ENCODE data around the gene ARPC1B.

DNA sequence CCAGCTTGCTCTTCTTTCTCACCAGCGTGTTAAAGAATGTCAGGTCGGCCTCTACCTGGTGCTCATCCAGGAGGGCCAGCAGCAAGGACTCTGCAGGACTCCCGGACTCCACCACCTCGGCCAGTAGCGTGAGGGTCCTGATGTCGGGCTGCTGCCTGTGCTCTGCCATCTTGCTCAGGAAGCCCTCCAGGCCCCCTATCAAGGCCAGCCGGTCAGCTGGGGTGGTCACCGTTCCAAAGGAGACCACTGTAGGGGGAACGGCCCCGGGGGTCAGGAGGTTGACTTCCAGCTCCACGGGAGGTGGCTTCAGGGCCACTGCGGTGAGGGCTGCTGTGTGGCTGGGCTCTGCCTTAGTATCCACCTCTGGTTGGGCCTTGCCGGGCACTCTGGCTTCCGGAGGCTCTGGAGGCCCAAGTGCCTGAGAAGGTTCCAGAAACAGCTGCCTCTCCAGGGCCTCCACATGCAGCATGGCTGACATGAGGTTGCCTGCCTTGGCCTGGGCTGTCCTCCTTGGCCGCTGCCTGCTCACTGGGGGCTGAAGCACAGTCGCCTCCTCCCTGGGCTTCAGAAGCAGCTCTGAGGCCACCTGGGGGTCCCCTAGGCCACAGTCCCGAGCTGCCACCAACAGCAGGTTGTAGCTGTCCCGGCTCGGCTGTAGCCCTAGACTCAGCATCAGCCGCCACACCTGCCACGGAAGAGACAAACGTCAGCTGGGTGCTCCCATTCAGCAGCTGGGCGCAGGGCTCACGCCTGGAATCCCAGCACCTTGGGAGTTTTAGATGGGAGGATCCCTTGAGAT lies 50.6 kb downstream of the ARPC1B start:
- no peak for TF ChIP-seq EZH2 (IDR thresholded peaks at IDR 0.05; ENCODE audit: insufficient read depth, poor library complexity, severe bottlenecking)
- no peak for TF ChIP-seq EZH2phosphoT487 (IDR thresholded peaks at IDR 0.05; ENCODE audit: insufficient read depth, low read depth)
